ENCODE measurements around the gene GPATCH3. TPM values are rescaled to one million over a fixed set of nuclear protein-coding genes. Genes with fewer than 3 reads are reported as not detected.
"Not testable (repeated sequence)": the region's sequence is repeated elsewhere in the genome, so short reads cannot be mapped to it uniquely, and the experiment has no call there.

Gene GPATCH3
- total RNA-seq = 12.1 and 14.2 TPM in 2 replicates

GRCh38 chr1:26900001-26900814 lies at the start of gene GPATCH3:
TSS of gene GPATCH3 (minus strand) at chr1:26900467. CDS start at chr1:26900442, 25 bp downstream.
- Mint-ChIP-seq H3K36me3 (ENCODE audit: low read depth) (peaks cover 16% of the 10 kb centered on the region), H3K9me3 (no peaks in the 10 kb centered on the region), H3K27ac (peak within 1 kb of the TSS; percentile 99), H3K27me3 (no peaks in the 10 kb centered on the region), H3K4me3 (peak within 1 kb of the TSS; percentile 96), H3K4me1 (peaks cover 20% of the 10 kb centered on the region)
- intact Hi-C loops (cut with micrococcal nuclease) = loop anchor here (2.0 kb wide), 1 partner anchor 21 kb away; the partner anchor contains the start of gene NUDC
- DNase-seq = peak; percentile 96

- Mint-ChIP-seq H3K27me3 (no peaks in the 10 kb centered on the region), H3K4me1 (no peaks in the 10 kb centered on the region), H3K4me3 (no peak overlapping the region), H3K36me3 (ENCODE audit: low read depth) (peaks cover 20% of the 10 kb centered on the region), H3K9me3 (no peaks in the 10 kb centered on the region), H3K27ac (no peak overlapping the region)
- DNase-seq = no peak
- intact Hi-C loops (cut with micrococcal nuclease) = no loop called here
Measured at GRCh38 chr1:26949926-26950319, 49.7 kb upstream of the GPATCH3 start.

GRCh38 chr1:26949266-26949925 lies 49.1 kb upstream of the GPATCH3 start:
- Mint-ChIP-seq H3K36me3 (ENCODE audit: low read depth) (peaks cover 20% of the 10 kb centered on the region), H3K27me3 (no peaks in the 10 kb centered on the region), H3K27ac (no peak overlapping the region), H3K4me1 (no peaks in the 10 kb centered on the region), H3K4me3 (no peak overlapping the region), H3K9me3 (no peaks in the 10 kb centered on the region)
- intact Hi-C loops (cut with micrococcal nuclease) = no loop called here
- no peak for DNase-seq

- not testable (repeated sequence) for H3K4me1 Mint-ChIP-seq
- H3K36me3 Mint-ChIP-seq (ENCODE audit: low read depth) = peaks cover 20% of the 10 kb centered on the region
Measured at GRCh38 chr1:26948725-26949057, 48.4 kb upstream of the GPATCH3 start.

GRCh38 chr1:26946270-26946669 lies 46.0 kb upstream of the GPATCH3 start:
- Mint-ChIP-seq H3K4me3 (no peak overlapping the region), H3K27ac (no peak overlapping the region), H3K27me3 (no peaks in the 10 kb centered on the region), H3K9me3 (no peaks in the 10 kb centered on the region), H3K4me1 (no peaks in the 10 kb centered on the region), H3K36me3 (ENCODE audit: low read depth) (peaks cover 36% of the 10 kb centered on the region)
- intact Hi-C loops (cut with micrococcal nuclease) = no loop called here
- DNase-seq = no peak

More at GRCh38 chr1:26948725-26949057, 48.4 kb upstream of the GPATCH3 start:
- H3K27me3 Mint-ChIP-seq; H3K4me3 Mint-ChIP-seq; H3K27ac Mint-ChIP-seq; intact Hi-C loops (cut with micrococcal nuclease); DNase-seq; H3K9me3 Mint-ChIP-seq: not testable (repeated sequence)

- Mint-ChIP-seq H3K27ac (no peak overlapping the region), H3K4me3 (no peak overlapping the region), H3K4me1 (no peaks in the 10 kb centered on the region), H3K36me3 (ENCODE audit: low read depth) (peaks cover 39% of the 10 kb centered on the region), H3K27me3 (no peaks in the 10 kb centered on the region), H3K9me3 (no peaks in the 10 kb centered on the region)
- no peak for DNase-seq
- intact Hi-C loops (cut with micrococcal nuclease) = no loop called here
Measured at GRCh38 chr1:26945728-26946127, 45.5 kb upstream of the GPATCH3 start.

- Mint-ChIP-seq H3K27me3 (no peaks in the 10 kb centered on the region), H3K4me1 (no peaks in the 10 kb centered on the region), H3K36me3 (ENCODE audit: low read depth) (peaks cover 39% of the 10 kb centered on the region), H3K9me3 (no peaks in the 10 kb centered on the region), H3K4me3 (no peak overlapping the region), H3K27ac (no peak overlapping the region)
- intact Hi-C loops (cut with micrococcal nuclease) = no loop called here
- DNase-seq = no peak
Measured at GRCh38 chr1:26945138-26945537, 44.9 kb upstream of the GPATCH3 start.

- Mint-ChIP-seq H3K27me3 (no peaks in the 10 kb centered on the region), H3K4me3 (no peak overlapping the region), H3K36me3 (ENCODE audit: low read depth) (peaks cover 46% of the 10 kb centered on the region), H3K9me3 (no peaks in the 10 kb centered on the region), H3K27ac (no peak overlapping the region), H3K4me1 (no peaks in the 10 kb centered on the region)
- intact Hi-C loops (cut with micrococcal nuclease) = no loop called here
- no peak for DNase-seq
Measured at GRCh38 chr1:26942656-26943055, 42.4 kb upstream of the GPATCH3 start.

- H3K4me1 Mint-ChIP-seq = no peaks in the 10 kb centered on the region
- H3K27ac Mint-ChIP-seq = no peak overlapping the region
- peaks cover 47% of the 10 kb centered on the region for H3K36me3 Mint-ChIP-seq (ENCODE audit: low read depth)
- DNase-seq = no peak
- no peak overlapping the region for H3K4me3 Mint-ChIP-seq
- intact Hi-C loops (cut with micrococcal nuclease) = no loop called here
- H3K27me3 Mint-ChIP-seq = no peaks in the 10 kb centered on the region
- H3K9me3 Mint-ChIP-seq = no peaks in the 10 kb centered on the region
Measured at GRCh38 chr1:26941311-26941710, 41.0 kb upstream of the GPATCH3 start.

- Mint-ChIP-seq H3K9me3 (no peaks in the 10 kb centered on the region), H3K27me3 (no peaks in the 10 kb centered on the region), H3K27ac (no peak overlapping the region), H3K4me3 (no peak overlapping the region), H3K4me1 (no peaks in the 10 kb centered on the region), H3K36me3 (ENCODE audit: low read depth) (peaks cover 42% of the 10 kb centered on the region)
- DNase-seq = no peak
- intact Hi-C loops (cut with micrococcal nuclease) = no loop called here
Measured at GRCh38 chr1:26938659-26939025, 38.4 kb upstream of the GPATCH3 start.

GRCh38 chr1:26938004-26938658 lies 37.9 kb upstream of the GPATCH3 start:
- Mint-ChIP-seq H3K9me3 (no peaks in the 10 kb centered on the region), H3K4me1 (no peaks in the 10 kb centered on the region), H3K27me3 (no peaks in the 10 kb centered on the region), H3K27ac (no peak overlapping the region), H3K36me3 (ENCODE audit: low read depth) (peaks cover 42% of the 10 kb centered on the region), H3K4me3 (no peak overlapping the region)
- intact Hi-C loops (cut with micrococcal nuclease) = no loop called here
- DNase-seq = no peak

GRCh38 chr1:26936823-26937222 lies 36.6 kb upstream of the GPATCH3 start:
- Mint-ChIP-seq H3K36me3 (ENCODE audit: low read depth) (peaks cover 41% of the 10 kb centered on the region), H3K4me3 (no peak overlapping the region), H3K4me1 (peaks cover 2% of the 10 kb centered on the region), H3K9me3 (no peaks in the 10 kb centered on the region), H3K27ac (no peak overlapping the region), H3K27me3 (no peaks in the 10 kb centered on the region)
- DNase-seq = no peak
- intact Hi-C loops (cut with micrococcal nuclease) = no loop called here

- Mint-ChIP-seq H3K36me3 (ENCODE audit: low read depth) (peaks cover 43% of the 10 kb centered on the region), H3K27ac (no peak overlapping the region), H3K4me1 (peaks cover 2% of the 10 kb centered on the region), H3K4me3 (no peak overlapping the region), H3K27me3 (no peaks in the 10 kb centered on the region), H3K9me3 (no peaks in the 10 kb centered on the region)
- DNase-seq = no peak
- intact Hi-C loops (cut with micrococcal nuclease) = no loop called here
Measured at GRCh38 chr1:26932531-26932930, 32.3 kb upstream of the GPATCH3 start.

GRCh38 chr1:26923711-26924110 lies 23.4 kb upstream of the GPATCH3 start:
- H3K36me3 Mint-ChIP-seq (ENCODE audit: low read depth) = peaks cover 44% of the 10 kb centered on the region
- peak overlapping the region; percentile 99 for H3K27ac Mint-ChIP-seq
- H3K27me3 Mint-ChIP-seq = no peaks in the 10 kb centered on the region
- no peak for DNase-seq
- H3K4me1 Mint-ChIP-seq = peaks cover 32% of the 10 kb centered on the region
- H3K9me3 Mint-ChIP-seq = no peaks in the 10 kb centered on the region
- intact Hi-C loops (cut with micrococcal nuclease) = no loop called here
- H3K4me3 Mint-ChIP-seq = peak overlapping the region; percentile 99

Measured in activated CD4-positive, alpha-beta T cell treated with anti-CD3 and anti-CD28 coated beads, Interleukin-2, amount 10 ng/mL, durations not matched to agents 24 days and 14 days (primary cell).